Large intestine (tissue), 3 donors: ENCODE data around the gene CRACR2B. TPM values are rescaled to one million over a fixed set of nuclear protein-coding genes. Genes with fewer than 3 reads are reported as not detected.

Experiments used
- DNase-seq, 2 donors: peaks; one replicate each; pipeline versions ENCODE4 v3.0.0 to v3.0.0-alpha.2; 2013
- H3K27ac ChIP-seq: one replicate; pipeline ENCODE4 v1.5.1; 2013; ENCODE audit warnings: low read length
- H3K27me3 ChIP-seq: 2 replicates; pipeline ENCODE4 v1.6.1; 2013; ENCODE audit warnings: low read length; ENCODE audit not compliant: control insufficient read depth, insufficient read depth
- H3K36me3 ChIP-seq: 2 replicates; pipeline ENCODE4 v1.6.1; 2013; ENCODE audit warnings: low read length; ENCODE audit not compliant: control insufficient read depth, insufficient read depth
- H3K4me1 ChIP-seq: one replicate; pipeline ENCODE4 v1.6.1; 2013; ENCODE audit warnings: low read length; ENCODE audit not compliant: control insufficient read depth, insufficient read depth
- H3K4me3 ChIP-seq: one replicate; pipeline ENCODE4 v1.5.1; 2013; ENCODE audit warnings: low read length
- H3K9me3 ChIP-seq: one replicate; pipeline ENCODE4 v1.6.1; 2013; ENCODE audit warnings: mild to moderate bottlenecking, low read depth, low read length, moderate library complexity; ENCODE audit not compliant: control insufficient read depth
- WGBS: methylation state at CpG from one replicate; pipeline ENCODE4 v1.1.5; 2013; ENCODE audit warnings: low lambda C conversion rate; ENCODE audit not compliant: insufficient coverage; 5-methylcytosine and 5-hydroxymethylcytosine counted together
- polyA plus RNA-seq: library from polyadenylated mRNA; unstranded; fragments of 120-200 nt; gene quantifications from one replicate; pipeline ENCODE4 v1.2.1, GENCODE V29; 2013

Gene CRACR2B
- polyA plus RNA-seq, 1 donor = 34.4 TPM

DNA sequence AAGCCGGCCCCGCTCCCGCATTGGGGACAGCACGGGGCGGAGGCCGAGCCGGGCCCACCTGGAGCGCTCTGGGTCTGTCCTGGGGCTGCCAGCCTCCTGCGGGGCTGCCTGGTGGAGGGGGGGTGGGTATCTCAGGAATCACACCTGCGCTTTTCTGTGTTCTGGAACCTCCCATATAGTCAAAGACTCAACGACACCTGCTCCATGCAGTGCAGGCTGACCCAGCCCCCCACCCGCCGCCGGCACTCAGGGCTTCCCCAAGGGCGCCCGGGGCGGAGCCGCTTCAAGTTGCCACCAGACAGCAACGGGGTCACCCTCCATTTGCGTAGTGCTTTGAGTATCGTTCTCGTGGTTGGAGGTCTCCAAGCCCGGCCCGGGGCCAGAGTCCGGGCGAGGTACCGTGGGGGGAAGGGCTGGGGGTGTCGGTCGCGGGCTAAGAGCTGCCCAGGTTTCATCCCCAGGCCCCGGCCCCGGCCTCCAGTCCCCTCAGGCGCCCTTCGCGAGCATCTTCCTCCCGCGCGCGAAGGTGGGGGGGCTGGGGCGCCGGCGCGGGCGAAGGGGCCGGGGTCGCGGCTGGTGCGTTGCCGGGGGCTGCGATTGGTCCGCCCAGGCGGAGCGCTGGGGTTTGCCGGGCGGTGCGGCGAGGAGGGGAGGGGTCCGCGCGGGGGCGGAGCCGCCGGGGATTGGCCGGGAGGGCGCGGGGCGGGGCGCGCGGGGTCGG is 21.5 kb downstream of the CRACR2B start:
- Histone ChIP-seq H3K27ac (no peak overlapping the region), H3K9me3 (no peaks in the 10 kb centered on the region), H3K36me3 (no peaks in the 10 kb centered on the region), H3K27me3 (peaks cover 58% of the 10 kb centered on the region), H3K4me3 (peak overlapping the region; percentile 31), H3K4me1 (peaks cover 30% of the 10 kb centered on the region)
- WGBS = no CpG with 5 or more reads among the region's 71 CpGs
- DNase-seq = no peak

DNA sequence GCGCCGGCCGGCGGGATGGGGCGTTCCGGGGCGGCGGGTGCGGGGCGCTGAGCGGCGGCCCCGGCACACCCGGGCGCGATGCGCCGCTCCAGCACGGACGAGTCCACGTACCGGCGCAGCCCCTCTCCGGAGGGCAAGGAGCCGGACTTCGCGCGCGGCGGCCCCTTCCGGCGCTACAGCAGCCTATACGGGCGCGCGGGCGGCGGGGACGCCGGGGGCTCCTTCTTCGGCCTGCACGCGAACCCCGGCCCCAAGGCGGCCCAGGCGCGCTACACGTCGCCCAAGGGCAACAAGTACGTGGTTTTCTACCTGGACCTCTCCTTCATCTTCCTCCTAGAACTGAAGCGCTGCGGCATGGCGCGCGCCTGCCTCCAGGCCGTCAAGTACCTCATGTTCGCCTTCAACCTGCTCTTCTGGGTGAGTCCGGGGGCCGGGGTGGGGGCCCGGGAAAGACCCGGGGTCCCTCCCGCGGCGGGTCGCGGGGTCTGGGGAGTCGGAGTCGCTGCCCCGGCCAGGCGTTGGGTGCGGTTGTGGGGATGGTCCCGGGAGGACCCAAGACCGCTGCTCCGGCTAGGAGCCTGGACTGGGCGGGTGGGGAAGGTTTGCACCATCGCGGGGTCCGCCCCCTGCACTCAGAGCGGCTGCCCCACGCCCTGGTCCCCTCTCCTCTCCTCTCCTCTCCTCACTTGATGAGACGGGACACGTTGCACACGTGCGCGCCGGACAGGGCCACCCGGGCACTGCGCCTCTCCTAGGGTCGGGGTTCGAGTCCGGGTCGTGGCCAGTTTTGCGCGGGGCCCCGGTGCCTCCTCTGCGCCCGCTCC is 22.4 kb downstream of the CRACR2B start:
- no peak for DNase-seq
- Histone ChIP-seq H3K27ac (no peak overlapping the region), H3K4me1 (peaks cover 23% of the 10 kb centered on the region), H3K36me3 (no peaks in the 10 kb centered on the region), H3K27me3 (peaks cover 50% of the 10 kb centered on the region), H3K4me3 (peak overlapping the region; percentile 23), H3K9me3 (no peaks in the 10 kb centered on the region)
- WGBS = no CpG with 5 or more reads among the region's 97 CpGs

DNA sequence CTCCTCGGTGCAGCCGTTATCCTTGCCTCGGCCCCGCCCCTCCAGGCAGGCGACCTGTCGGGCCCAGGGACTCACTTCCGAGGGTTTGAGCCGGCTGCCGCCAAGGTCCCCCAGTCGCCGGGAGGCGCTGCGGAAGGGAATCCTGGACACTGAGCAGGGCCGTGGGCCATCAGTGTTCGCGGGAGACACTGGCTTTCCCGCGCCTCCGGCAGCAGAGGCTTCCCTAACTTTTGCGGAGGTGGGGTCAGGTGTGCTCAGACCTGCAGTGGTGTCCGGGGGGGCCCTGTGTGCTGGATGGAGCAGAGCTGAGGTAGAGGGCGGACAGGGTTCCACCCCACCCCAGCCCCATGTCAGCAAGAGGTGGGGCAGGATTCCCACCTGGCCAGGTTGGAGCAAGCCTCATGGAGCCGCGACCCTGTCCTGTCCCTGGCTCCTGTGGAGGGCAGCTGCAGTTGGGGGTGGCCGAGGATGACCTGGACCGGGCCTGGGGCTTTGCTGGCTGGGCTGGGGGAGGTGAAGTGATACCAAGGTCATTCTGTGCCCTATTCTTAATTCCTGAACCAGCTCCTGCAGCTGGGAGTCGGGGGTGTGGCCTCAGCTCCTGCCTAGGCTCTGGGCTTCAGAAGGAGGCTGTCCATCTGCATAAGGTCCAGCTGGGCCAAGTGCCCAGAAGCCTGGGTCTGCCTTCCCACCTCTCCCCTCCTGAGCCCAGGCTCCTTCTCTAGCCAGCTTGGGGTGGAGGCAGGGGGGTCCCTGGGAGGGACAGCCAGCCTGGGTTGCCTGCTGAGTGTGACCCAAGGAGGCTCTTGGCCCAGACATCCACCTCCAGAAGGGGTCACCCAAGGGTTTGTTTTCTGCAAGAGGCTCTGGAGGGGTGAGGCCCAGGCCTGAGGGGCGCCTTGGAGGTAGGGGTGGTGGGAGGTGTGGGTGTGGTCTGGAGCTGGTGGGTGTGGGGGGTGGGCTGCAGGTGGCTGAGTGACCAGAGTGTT is 23.4 kb downstream of the CRACR2B start:
- DNase-seq = no peak
- H3K4me1 ChIP-seq = peaks cover 23% of the 10 kb centered on the region
- no peak overlapping the region for H3K27ac ChIP-seq
- H3K36me3 ChIP-seq = no peaks in the 10 kb centered on the region
- H3K4me3 ChIP-seq = no peak overlapping the region
- peaks cover 41% of the 10 kb centered on the region for H3K27me3 ChIP-seq
- no peaks in the 10 kb centered on the region for H3K9me3 ChIP-seq
- no CpG with 5 or more reads among the region's 28 CpGs for WGBS

DNA sequence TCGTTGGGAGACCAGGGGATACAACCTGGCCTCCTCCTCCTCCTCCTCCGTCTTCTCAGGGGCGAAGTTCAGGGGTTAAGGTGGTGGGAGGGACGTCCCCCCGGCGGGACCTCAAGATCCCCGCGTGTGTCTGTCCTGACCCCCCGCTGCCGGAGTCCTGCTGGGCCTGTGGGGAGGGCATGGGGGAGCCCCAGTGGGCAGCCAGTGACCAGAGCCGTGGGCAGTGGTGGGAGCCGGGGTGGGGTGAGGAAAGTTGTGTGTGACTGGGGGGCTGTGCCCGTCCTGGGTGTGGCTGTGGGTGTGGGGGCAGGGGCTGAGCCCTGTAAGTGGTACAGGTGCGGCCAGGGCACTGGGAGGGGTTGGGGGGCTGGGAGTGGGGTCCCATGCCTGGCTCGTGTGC is 25.0 kb downstream of the CRACR2B start:
- no peaks in the 10 kb centered on the region for H3K9me3 ChIP-seq
- peaks cover 38% of the 10 kb centered on the region for H3K27me3 ChIP-seq
- no CpG with 5 or more reads among the region's 15 CpGs for WGBS
- DNase-seq = no peak
- no peak overlapping the region for H3K4me3 ChIP-seq
- no peaks in the 10 kb centered on the region for H3K36me3 ChIP-seq
- H3K4me1 ChIP-seq = peaks cover 25% of the 10 kb centered on the region
- no peak overlapping the region for H3K27ac ChIP-seq

DNA sequence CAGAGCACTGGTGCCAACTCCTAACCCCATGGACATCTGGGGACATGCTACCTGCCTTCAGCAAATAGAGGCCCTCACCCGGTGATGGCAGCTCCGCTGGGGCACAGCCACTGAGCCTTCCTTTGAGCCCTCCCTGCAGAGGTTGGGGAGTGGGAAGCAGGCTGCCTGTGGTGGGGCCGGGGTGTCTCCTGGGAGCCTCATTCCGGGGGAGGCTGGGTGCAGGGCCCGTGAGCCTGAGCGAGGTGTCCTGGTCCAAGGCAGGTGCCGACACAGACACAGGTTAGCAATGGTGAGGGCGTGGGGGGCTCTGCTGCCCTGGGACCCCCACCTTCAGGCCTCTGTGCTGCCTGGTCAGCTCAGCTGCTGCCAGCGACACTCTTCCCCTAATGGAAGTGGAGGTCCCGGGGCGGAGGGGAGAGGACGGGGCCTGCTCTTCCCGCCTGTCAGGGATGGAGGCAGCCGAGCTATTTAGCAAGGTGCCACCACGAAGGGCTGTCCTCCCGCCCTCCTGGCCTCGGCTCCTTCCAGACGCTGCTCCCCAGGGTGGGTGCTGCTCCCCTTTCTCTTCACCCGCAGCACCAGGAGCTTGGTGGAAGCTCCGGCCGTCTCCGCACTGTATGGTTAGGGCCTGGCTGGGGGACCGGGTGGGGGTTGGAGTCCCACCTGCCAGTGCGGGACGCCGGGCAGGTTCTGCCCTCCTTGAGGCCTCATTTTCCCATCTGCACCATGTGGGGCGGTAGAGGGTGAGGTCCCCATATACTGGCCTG is 26.1 kb downstream of the CRACR2B start:
- Histone ChIP-seq H3K36me3 (no peaks in the 10 kb centered on the region), H3K4me1 (peaks cover 18% of the 10 kb centered on the region), H3K27me3 (peaks cover 27% of the 10 kb centered on the region), H3K9me3 (no peaks in the 10 kb centered on the region), H3K27ac (no peak overlapping the region), H3K4me3 (no peak overlapping the region)
- WGBS = no CpG with 5 or more reads among the region's 27 CpGs
- DNase-seq = no peak

DNA sequence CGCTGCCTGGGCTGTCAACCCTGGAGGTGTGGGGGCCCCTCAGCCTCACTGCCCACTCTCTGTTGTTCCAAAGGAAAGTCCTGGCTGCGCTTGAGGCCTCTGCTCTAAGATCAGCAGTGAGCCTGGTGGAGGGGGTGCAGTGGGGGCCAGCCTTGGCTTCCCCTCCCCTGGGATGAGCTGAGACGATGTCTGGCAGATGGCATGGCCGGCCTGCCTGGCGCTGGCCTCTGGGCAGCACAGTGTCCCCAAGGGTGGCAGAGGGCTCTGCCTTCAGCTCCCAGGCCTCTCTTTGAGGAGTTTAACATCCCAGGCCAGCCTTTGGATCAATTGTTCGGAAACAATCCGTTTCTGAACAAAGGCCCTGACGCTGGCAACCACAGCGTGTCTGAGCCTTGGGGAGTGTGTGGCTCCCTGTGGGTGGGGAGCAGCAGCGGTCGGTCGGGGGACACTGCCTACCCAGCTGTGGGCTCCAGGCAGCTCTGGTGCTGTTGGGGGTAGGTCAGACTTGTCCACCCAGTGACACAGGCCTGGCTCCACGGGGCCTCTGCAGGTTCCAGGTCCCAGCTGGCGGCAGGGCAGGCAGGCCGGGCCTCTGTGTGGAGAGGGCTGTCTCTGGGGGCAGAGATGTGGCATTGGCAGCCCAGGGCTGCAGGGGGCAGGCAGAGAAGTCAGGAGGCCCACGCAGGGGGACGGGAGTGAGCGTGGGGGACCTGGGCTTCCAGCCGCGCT is 27.0 kb downstream of the CRACR2B start:
- Histone ChIP-seq H3K9me3 (no peaks in the 10 kb centered on the region), H3K4me3 (no peak overlapping the region), H3K27me3 (peaks cover 21% of the 10 kb centered on the region), H3K36me3 (no peaks in the 10 kb centered on the region), H3K4me1 (peaks cover 17% of the 10 kb centered on the region), H3K27ac (no peak overlapping the region)
- no peak for DNase-seq
- WGBS = no CpG with 5 or more reads among the region's 20 CpGs

DNA sequence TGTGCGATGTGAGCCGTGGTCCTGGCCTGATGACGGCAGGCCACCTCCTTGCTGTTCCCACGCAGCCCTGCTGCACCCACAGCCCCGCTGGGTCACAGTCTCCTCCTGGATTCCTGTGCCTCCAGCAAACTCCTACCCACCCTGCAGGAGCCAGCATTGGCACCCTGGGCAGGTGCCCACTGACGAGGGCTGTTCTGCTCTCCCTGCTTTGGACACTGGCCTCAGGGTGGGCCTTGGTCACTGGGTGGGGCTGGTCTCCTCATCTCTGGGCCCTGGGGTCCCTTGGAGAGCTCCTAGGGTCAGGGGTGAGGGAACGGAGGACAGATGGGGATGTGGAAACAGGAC is 27.6 kb downstream of the CRACR2B start:
- no peaks in the 10 kb centered on the region for H3K9me3 ChIP-seq

DNA sequence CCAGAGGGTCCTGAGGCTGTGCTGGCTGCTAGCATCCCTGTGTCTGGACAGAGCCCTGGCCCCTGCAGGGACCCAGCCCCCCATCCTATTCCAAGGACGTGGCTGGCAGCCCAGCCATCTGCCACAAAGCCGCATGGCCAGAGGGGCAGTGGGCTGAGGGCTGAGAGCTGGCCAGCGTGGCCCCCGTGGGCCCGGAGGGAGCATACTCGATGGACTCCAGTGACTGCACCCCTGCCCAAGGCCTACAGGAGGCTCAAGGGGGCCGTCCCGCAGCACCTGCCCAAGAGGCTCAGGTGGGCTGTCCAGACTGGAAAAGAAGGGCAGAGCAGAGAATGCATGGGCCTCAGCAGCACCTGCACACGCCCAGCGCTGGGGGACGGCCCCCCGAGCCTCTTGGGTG is 28.1 kb downstream of the CRACR2B start:
- no peak overlapping the region for H3K4me3 ChIP-seq
- WGBS = no CpG with 5 or more reads among the region's 12 CpGs
- H3K36me3 ChIP-seq = no peaks in the 10 kb centered on the region

More for the DNA sequence above, 27.6 kb downstream of the CRACR2B start:
- H3K36me3 ChIP-seq = no peaks in the 10 kb centered on the region
- peaks cover 18% of the 10 kb centered on the region for H3K27me3 ChIP-seq
- H3K4me3 ChIP-seq = no peak overlapping the region
- DNase-seq = no peak
- H3K4me1 ChIP-seq = peaks cover 20% of the 10 kb centered on the region
- WGBS = no CpG with 5 or more reads among the region's 7 CpGs
- H3K27ac ChIP-seq = no peak overlapping the region

DNA sequence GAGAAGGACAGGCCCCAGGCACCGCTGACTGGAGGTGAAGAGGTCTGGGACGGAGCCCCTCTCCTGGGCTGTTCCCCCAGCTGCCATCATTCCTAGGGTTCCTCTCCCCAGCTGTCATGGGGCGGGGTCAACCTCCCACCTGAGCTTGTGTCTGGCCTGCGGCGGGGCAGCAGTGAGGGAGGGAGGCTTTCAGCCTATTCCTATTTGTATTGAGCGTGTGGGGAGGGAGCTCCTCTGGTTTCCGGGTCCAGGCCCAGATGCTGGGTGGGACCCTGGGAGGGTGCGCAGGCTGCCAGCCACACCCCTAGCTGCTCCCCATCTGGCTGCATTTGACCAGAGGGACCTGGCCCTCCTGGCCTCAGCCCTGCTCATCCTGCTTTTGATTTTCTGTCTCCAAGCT is 28.7 kb downstream of the CRACR2B start:
- DNase-seq = no peak
- peaks cover 17% of the 10 kb centered on the region for H3K4me1 ChIP-seq
- no CpG with 5 or more reads among the region's 8 CpGs for WGBS
- peaks cover 7% of the 10 kb centered on the region for H3K27me3 ChIP-seq
- no peaks in the 10 kb centered on the region for H3K9me3 ChIP-seq
- no peak overlapping the region for H3K4me3 ChIP-seq
- H3K27ac ChIP-seq = no peak overlapping the region
- no peaks in the 10 kb centered on the region for H3K36me3 ChIP-seq

More for the DNA sequence above, 28.1 kb downstream of the CRACR2B start:
- Histone ChIP-seq H3K27ac (no peak overlapping the region), H3K27me3 (peaks cover 13% of the 10 kb centered on the region), H3K4me1 (peaks cover 17% of the 10 kb centered on the region), H3K9me3 (no peaks in the 10 kb centered on the region)
- DNase-seq = no peak
